Measurements from ENCODE around the gene CMTR2.

The CMTR2 gene

GRCh38 chr16:71259086-71259485 lies 30.1 kb downstream of the CMTR2 start:
- TF ChIP-seq CTCF (IDR thresholded peaks at IDR 0.05; ENCODE audit: borderline replicate concordance, insufficient read depth, low read depth, low read length) = no peak
- no peak overlapping the region for H3K4me3 ChIP-seq (ENCODE audit: low read depth, low read length)

- TF ChIP-seq CTCF (IDR thresholded peaks at IDR 0.05; ENCODE audit: borderline replicate concordance, insufficient read depth, low read depth, low read length) = no peak
- no peak overlapping the region for H3K4me3 ChIP-seq (ENCODE audit: low read depth, low read length)
Observed at GRCh38 chr16:71258372-71258771, 30.8 kb downstream of the CMTR2 start.

GRCh38 chr16:71257768-71258167 lies 31.4 kb downstream of the CMTR2 start:
- no peak overlapping the region for H3K4me3 ChIP-seq (ENCODE audit: low read depth, low read length)
- TF ChIP-seq CTCF (IDR thresholded peaks at IDR 0.05; ENCODE audit: borderline replicate concordance, insufficient read depth, low read depth, low read length) = no peak

- no peak for TF ChIP-seq CTCF (IDR thresholded peaks at IDR 0.05; ENCODE audit: borderline replicate concordance, insufficient read depth, low read depth, low read length)
- no peak overlapping the region for H3K4me3 ChIP-seq (ENCODE audit: low read depth, low read length)
Observed at GRCh38 chr16:71255721-71256120, 33.5 kb downstream of the CMTR2 start.

GRCh38 chr16:71254832-71255525 lies 34.2 kb downstream of the CMTR2 start:
- no peak overlapping the region for H3K4me3 ChIP-seq (ENCODE audit: low read depth, low read length)
- TF ChIP-seq CTCF (IDR thresholded peaks at IDR 0.05; ENCODE audit: borderline replicate concordance, insufficient read depth, low read depth, low read length) = no peak

- TF ChIP-seq CTCF (IDR thresholded peaks at IDR 0.05; ENCODE audit: borderline replicate concordance, insufficient read depth, low read depth, low read length) = no peak
- H3K4me3 ChIP-seq (ENCODE audit: low read depth, low read length) = no peak overlapping the region
Observed at GRCh38 chr16:71250461-71251235, 38.6 kb downstream of the CMTR2 start.

GRCh38 chr16:71249399-71249798 lies 39.8 kb downstream of the CMTR2 start:
- no peak for TF ChIP-seq CTCF (IDR thresholded peaks at IDR 0.05; ENCODE audit: borderline replicate concordance, insufficient read depth, low read depth, low read length)
- H3K4me3 ChIP-seq (ENCODE audit: low read depth, low read length) = no peak overlapping the region

Data from GM12875 (cell line).